Stomach (tissue), 4 donors: Measurements from ENCODE around the gene RSPO1.

Experiments
- CTCF ChIP-seq, 7 experiments: fragments of 450-650 bp in 4 of 7; fragments of 200-600 bp in 3 of 7; sonication (generic) in 3 of 7; IDR thresholded peaks; one replicate each; pipeline ENCODE4 v1.5.1; 2016 to 2019; ENCODE audit warnings: antibody characterized with exemption in 7 of 7, control low read depth in 2 of 7, mild to moderate bottlenecking in 1 of 7
- EP300 ChIP-seq: sonication (generic); formaldehyde crosslinking; IDR thresholded peaks from one replicate; pipeline ENCODE4 v1.6.1; 2017; ENCODE audit warnings: antibody characterized with exemption
- POLR2A ChIP-seq, 4 donors: fragments of 450-650 bp; IDR thresholded peaks; one replicate each; pipeline ENCODE4 v1.6.1; 2016; ENCODE audit warnings: antibody characterized with exemption in 4 of 4, control low read depth in 2 of 4, mild to moderate bottlenecking in 1 of 4, moderate library complexity in 1 of 4

GRCh38 chr1:37564892-37565291, 69.8 kb downstream of the RSPO1 start:
- no peak for TF ChIP-seq CTCF (IDR thresholded peaks at IDR 0.05)
- TF ChIP-seq POLR2A (IDR thresholded peaks at IDR 0.05), result no peak
- no peak for TF ChIP-seq EP300
